Endodermal cell (in vitro differentiated cells): ENCODE data around the gene ATOH1. TPM values are rescaled to one million over a fixed set of nuclear protein-coding genes. Genes with fewer than 3 reads are reported as not detected.

Experiments
- DNase-seq: peaks from one replicate; pipeline ENCODE4 v3.0.0-alpha.2; 2017
- H3K27ac ChIP-seq: 2 replicates; pipeline ENCODE4 v1.5.1; 2013; ENCODE audit warnings: mild to moderate bottlenecking, low read depth, low read length, moderate library complexity
- H3K27me3 ChIP-seq: 2 replicates; pipeline ENCODE4 v1.6.1; 2013; ENCODE audit warnings: mild to moderate bottlenecking, low read length, moderate library complexity; ENCODE audit not compliant: insufficient read depth, control insufficient read depth, poor library complexity, severe bottlenecking
- H3K36me3 ChIP-seq: 2 replicates; pipeline ENCODE4 v1.7.0; 2013; ENCODE audit warnings: mild to moderate bottlenecking, low read length, moderate library complexity; ENCODE audit not compliant: control insufficient read depth, insufficient read depth
- H3K4me1 ChIP-seq: one replicate; pipeline ENCODE4 v1.7.0; 2013; ENCODE audit warnings: low read length; ENCODE audit not compliant: control insufficient read depth, insufficient read depth
- H3K4me3 ChIP-seq: 2 replicates; pipeline ENCODE4 v1.5.1; 2013; ENCODE audit warnings: mild to moderate bottlenecking, low read length, moderate library complexity
- H3K9ac ChIP-seq: 2 replicates; pipeline ENCODE4 v1.6.1; 2013; ENCODE audit warnings: mild to moderate bottlenecking, low read length, moderate library complexity; ENCODE audit not compliant: poor library complexity, severe bottlenecking; ENCODE audit errors: extremely low read depth
- H3K9me3 ChIP-seq: 2 replicates; pipeline ENCODE4 v1.6.1; 2013; ENCODE audit warnings: mild to moderate bottlenecking, low read length, moderate library complexity; ENCODE audit not compliant: control insufficient read depth
- H3K27ac Mint-ChIP-seq: 2 replicates; pipeline ENCODE4 v1.8.0; 2020; ENCODE audit warnings: mixed read lengths
- H3K27me3 Mint-ChIP-seq: 2 replicates; pipeline ENCODE4 v1.8.0; 2021; ENCODE audit warnings: mild to moderate bottlenecking, mixed read lengths; ENCODE audit not compliant: insufficient read depth
- H3K36me3 Mint-ChIP-seq: 2 replicates; pipeline ENCODE4 v1.8.0; 2020; ENCODE audit warnings: low read depth, mixed read lengths
- H3K4me1 Mint-ChIP-seq: 2 replicates; pipeline ENCODE4 v1.8.0; 2020; ENCODE audit warnings: mixed read lengths
- H3K4me3 Mint-ChIP-seq: 2 replicates; pipeline ENCODE4 v1.8.0; 2020; ENCODE audit warnings: mild to moderate bottlenecking, moderate library complexity, mixed read lengths
- H3K9me3 Mint-ChIP-seq: 2 replicates; pipeline ENCODE4 v1.8.0; 2020; ENCODE audit warnings: mild to moderate bottlenecking, mixed read lengths
- WGBS, 2 experiments: methylation state at CpG; one replicate each; pipeline versions ENCODE4 v1.1.5 to v1.1.7; 2013; ENCODE audit warnings: missing lambda C conversion rate in 2 of 2, mixed read lengths in 1 of 2; ENCODE audit not compliant: insufficient coverage in 1 of 2, insufficient read length in 1 of 2; 5-methylcytosine and 5-hydroxymethylcytosine counted together
- total RNA-seq, 2 donors: library from RNA; stranded (reverse); fragmentation: NEBNext Ultra II Directional in 1 of 2; extraction: Animal tissue kit (Norgen Biotek cat#: 25700) in 1 of 2; gene quantifications; 2 replicates in 1 of 2; 3 replicates in 1 of 2; pipeline ENCODE4 v1.2.1, GENCODE V29; 2021
- TF ChIP-seq, protein P1 (sequence below): fragments of 200-600 bp; sonication (generic); conservative IDR thresholded peaks from 2 replicates; pipeline ENCODE4 v1.5.0; 2021; ENCODE audit warnings: antibody characterized with exemption, mild to moderate bottlenecking

Gene ATOH1
- total RNA-seq, 2 donors from 2014 or later = 1.0 to 1.6 TPM

DNA sequence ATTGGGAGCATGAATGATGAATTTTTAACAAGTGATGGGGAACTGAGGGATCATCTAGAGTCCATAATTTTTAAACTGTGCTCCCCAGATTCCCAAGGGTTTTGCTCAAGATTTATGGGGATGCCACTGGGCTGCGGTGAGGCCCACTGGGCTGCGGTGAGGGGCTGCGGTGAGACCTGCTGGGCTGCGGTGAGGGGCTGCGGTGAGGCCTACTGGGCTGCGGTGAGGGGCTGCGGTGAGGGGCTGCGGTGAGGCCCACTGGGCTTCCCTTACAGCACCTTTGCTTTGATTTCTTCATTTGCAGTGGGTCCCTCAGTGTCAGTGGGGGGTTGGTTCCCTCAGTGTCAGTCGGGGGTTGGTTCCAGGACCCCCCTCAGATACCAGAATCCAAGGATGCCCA is 47.4 kb upstream of the ATOH1 start:
- no peak overlapping the region for H3K27ac Mint-ChIP-seq
- no peaks in the 10 kb centered on the region for H3K27me3 ChIP-seq
- H3K4me1 Mint-ChIP-seq = peaks cover 14% of the 10 kb centered on the region
- no peaks in the 10 kb centered on the region for H3K9me3 Mint-ChIP-seq
- DNase-seq = no peak
- TF ChIP-seq, protein P1, sequence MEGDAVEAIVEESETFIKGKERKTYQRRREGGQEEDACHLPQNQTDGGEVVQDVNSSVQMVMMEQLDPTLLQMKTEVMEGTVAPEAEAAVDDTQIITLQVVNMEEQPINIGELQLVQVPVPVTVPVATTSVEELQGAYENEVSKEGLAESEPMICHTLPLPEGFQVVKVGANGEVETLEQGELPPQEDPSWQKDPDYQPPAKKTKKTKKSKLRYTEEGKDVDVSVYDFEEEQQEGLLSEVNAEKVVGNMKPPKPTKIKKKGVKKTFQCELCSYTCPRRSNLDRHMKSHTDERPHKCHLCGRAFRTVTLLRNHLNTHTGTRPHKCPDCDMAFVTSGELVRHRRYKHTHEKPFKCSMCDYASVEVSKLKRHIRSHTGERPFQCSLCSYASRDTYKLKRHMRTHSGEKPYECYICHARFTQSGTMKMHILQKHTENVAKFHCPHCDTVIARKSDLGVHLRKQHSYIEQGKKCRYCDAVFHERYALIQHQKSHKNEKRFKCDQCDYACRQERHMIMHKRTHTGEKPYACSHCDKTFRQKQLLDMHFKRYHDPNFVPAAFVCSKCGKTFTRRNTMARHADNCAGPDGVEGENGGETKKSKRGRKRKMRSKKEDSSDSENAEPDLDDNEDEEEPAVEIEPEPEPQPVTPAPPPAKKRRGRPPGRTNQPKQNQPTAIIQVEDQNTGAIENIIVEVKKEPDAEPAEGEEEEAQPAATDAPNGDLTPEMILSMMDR = no peak
- 97 to 100% methylated on average over 3 to 8 of the region's 9 CpGs for WGBS, 2 experiments
- no peaks in the 10 kb centered on the region for H3K27me3 Mint-ChIP-seq
- no peaks in the 10 kb centered on the region for H3K36me3 ChIP-seq
- no peaks in the 10 kb centered on the region for H3K36me3 Mint-ChIP-seq
- no peaks in the 10 kb centered on the region for H3K9me3 ChIP-seq
- H3K4me3 Mint-ChIP-seq = no peak overlapping the region
- H3K4me3 ChIP-seq = no peak overlapping the region
- H3K4me1 ChIP-seq = no peaks in the 10 kb centered on the region
- no peak overlapping the region for H3K27ac ChIP-seq
- H3K9ac ChIP-seq = no peak overlapping the region

DNA sequence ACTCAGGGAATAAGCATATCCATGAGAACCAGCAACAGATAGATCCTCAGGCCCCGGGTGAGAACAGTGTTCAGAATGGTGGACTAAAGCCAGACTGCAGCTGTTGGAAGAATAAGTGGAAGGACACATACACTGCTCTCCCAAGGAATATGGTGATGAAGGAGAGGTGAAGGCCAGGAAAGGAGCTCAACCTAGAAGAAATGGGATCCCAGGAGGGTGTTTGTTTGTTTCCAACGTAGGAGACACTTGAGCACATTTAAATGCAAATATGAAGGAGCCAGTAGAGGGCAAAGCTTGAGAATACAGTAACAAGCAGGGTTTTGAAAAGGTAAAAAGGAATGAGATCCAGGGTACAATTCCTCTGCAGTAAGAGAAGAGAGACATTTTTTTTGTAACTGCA is 42.4 kb upstream of the ATOH1 start:
- Mint-ChIP-seq H3K27me3 (no peaks in the 10 kb centered on the region), H3K4me3 (no peak overlapping the region), H3K9me3 (no peaks in the 10 kb centered on the region), H3K36me3 (no peaks in the 10 kb centered on the region), H3K27ac (no peak overlapping the region), H3K4me1 (no peaks in the 10 kb centered on the region)
- TF ChIP-seq, protein P1 = no peak
- H3K36me3 ChIP-seq = no peaks in the 10 kb centered on the region
- WGBS, 2 experiments = 46 to 61% methylated on average over 2 of the region's 2 CpGs
- no peaks in the 10 kb centered on the region for H3K27me3 ChIP-seq
- no peak overlapping the region for H3K27ac ChIP-seq
- no peak overlapping the region for H3K9ac ChIP-seq
- no peak overlapping the region for H3K4me3 ChIP-seq
- H3K9me3 ChIP-seq = no peaks in the 10 kb centered on the region
- H3K4me1 ChIP-seq = no peaks in the 10 kb centered on the region
- DNase-seq = no peak

DNA sequence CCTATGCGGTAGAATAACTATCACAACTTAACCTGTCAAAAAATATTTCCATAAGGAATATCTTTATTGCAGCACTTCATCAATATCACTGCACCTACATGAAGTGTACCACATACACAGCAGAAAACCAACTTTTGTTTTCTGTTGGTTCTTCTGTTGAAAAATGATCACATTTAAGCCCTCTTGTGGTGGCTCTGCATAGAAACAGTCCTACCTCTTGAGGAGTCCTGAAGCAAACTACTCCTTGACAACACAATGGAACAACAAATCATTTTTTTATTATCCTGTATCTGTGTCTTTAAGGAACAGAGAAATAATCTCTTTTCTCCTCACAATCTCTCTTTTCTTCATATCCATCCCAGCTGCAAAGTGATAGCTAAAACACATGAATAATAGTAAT is 39.8 kb upstream of the ATOH1 start:
- DNase-seq = no peak
- TF ChIP-seq, protein P1 = peak; percentile 86
- Histone ChIP-seq H3K4me3 (no peak overlapping the region), H3K27me3 (no peaks in the 10 kb centered on the region), H3K4me1 (peaks cover 7% of the 10 kb centered on the region), H3K36me3 (no peaks in the 10 kb centered on the region), H3K9ac (no peak overlapping the region), H3K9me3 (no peaks in the 10 kb centered on the region), H3K27ac (no peak overlapping the region)
- Mint-ChIP-seq H3K9me3 (no peaks in the 10 kb centered on the region), H3K4me3 (no peak overlapping the region), H3K4me1 (peaks cover 15% of the 10 kb centered on the region), H3K27ac (no peak overlapping the region), H3K27me3 (no peaks in the 10 kb centered on the region), H3K36me3 (no peaks in the 10 kb centered on the region)
- 80 to 91% methylated on average over 1 of the region's 1 CpG for WGBS, 2 experiments
